ENCODE measurements around the gene EAF1. TPM values are rescaled to one million over a fixed set of nuclear protein-coding genes. Genes with fewer than 3 reads are reported as not detected.
"Not testable (repeated sequence)": the region's sequence is repeated elsewhere in the genome, so short reads cannot be mapped to it uniquely, and the experiment has no call there.

EAF1 gene
- 7.6 TPM for polyA plus RNA-seq (ENCODE audit: insufficient read length)

DNA sequence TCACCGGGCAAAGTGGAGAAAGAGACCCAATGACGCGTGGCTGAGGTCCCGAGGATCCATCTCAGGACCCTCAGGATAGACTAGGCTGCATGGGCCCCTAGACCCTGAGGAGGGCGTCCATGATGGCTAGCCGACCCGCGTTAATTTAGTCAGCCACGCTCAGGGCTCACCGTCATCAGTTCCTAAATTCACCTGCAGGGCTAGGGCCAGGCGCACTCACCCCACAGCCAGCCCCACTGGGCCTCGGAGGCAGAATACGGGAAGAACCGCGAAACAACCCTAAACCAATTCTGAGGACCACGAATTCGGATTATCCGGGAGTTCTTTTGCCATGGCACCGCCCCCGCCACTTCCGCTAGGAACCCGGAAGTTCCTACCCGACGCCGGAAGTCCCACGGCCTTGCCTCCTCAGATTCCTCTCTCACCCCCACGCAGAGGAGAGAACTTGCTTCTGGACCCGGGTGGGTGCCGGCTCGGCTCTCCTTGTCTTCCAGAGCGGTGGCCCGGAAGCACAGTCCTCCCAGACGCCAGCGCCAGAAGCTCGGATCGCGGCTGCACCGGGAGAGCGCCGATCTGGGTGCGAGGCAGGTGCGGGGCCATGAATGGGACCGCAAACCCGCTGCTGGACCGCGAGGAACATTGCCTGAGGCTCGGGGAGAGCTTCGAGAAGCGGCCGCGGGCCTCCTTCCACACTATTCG lies at the start of gene EAF1, which contains the start of gene METTL6:
Gene EAF1, plus strand, starts transcription at position 417 of the 699 bp plus-strand sequence. Its CDS starts 182 bp downstream, at position 599.
Gene METTL6, minus strand, starts transcription at position 363 of the 699 bp plus-strand sequence. CDS start 1,033 bp downstream, outside the sequence.
- peak; percentile 84 for DNase-seq

DNA sequence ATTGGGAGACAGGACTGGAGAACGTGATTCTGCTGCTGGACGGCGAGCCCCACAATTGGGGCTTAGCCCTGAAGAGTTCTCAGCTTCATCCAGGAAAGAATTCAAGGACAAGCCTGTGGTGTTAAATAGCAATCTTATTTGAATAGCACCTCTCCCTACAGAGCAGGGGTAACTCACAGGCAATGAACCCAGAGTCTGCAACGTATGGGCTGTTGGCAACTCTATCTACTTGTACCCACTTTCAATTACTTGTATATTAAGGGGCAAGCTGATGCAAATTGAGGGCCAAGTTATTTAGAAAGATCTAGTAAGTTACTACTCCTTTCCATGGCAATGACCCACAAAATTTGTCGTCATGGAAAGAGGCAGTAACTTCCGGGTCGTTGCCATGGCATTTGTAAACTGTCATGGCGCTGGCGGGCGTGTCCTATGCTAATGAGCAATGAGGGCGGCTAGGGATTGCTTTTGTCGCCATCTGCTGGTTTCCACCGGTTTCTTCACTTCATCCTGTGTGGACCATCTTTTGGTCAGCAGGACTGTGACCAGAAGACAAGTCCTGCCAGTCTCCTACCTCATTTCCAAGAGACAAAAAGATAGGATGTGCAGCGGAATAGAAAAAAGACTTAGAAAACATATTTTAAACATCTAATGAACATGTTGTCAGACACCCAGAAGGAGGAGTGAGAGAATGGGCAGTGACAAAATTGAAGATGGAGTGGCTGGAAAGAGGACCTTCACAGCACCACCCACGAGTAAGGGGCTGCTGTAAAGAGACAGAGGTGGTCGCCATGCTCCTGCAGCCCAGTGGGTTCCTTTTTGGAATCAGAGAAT lies 49.2 kb upstream of the EAF1 start:
- DNase-seq = peak; percentile 91

GRCh38 chr3:15380980-15381890 lies 46.2 kb upstream of the EAF1 start:
- no peak for DNase-seq

DNA sequence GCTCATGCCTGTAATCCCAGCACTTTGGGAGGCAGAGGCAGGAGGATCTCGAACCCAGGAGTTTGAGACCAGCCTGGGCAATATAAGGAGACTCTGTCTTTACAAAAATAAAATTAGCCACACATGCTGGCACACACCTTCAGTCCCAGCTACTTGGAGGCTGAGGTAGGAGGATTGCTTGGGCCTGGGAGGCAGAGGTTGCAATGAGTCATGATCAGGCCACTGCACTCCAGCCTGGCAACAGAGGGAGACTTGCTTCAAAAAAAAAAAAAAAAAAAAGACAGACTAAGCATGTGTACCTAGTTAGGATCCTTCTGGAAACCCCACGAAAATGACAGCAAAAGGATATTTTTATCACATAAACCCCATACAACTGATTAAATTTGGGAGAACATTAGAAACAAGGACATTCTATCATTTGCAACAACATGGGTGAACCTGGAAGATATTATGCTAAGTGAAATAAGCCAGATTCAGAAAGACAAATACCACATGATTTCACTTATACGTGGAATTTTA lies 44.9 kb upstream of the EAF1 start:
- no peak for DNase-seq

GRCh38 chr3:15384510-15385237 lies 42.7 kb upstream of the EAF1 start:
- no peak for DNase-seq

DNA sequence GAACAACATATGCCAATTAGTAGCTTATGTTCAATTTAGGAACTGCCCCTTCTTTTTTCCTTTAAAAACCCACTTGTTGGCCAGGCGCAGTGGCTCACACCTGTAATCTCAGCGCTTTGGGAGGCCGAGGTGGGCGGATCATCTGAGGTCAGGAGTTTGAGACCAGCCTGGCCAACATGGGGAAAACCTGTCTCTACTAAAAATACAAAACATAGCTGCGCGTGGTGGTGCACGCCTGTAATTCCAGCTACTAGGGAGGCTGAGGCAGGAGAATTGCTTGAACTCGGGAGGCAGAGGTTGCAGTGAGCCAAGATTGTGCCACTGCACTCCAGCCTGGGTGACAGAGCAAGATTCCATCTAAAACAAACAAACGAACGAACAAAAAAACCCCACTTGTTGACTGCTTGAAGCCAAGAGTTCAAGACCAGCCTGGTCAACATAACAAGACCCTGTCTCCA lies 42.1 kb upstream of the EAF1 start:
- not testable (repeated sequence) for DNase-seq

GRCh38 chr3:15385901-15386653 lies 41.3 kb upstream of the EAF1 start:
- DNase-seq = no peak

DNA sequence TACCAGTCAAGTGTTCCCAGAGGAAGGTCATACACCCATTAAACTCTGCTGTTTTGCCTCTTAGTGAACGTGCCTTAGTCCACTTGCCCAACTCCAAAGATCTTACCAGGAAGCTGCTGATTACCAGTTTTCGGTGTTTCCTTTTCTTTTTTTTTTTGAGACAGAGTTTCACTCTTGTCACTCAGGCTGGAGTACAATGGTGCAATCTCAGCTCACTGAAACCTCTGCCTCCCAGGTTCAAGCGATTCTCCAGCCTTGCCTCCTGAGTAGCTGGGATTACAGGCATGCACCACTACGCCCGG lies 40.8 kb upstream of the EAF1 start:
- DNase-seq = not testable (repeated sequence)

DNA sequence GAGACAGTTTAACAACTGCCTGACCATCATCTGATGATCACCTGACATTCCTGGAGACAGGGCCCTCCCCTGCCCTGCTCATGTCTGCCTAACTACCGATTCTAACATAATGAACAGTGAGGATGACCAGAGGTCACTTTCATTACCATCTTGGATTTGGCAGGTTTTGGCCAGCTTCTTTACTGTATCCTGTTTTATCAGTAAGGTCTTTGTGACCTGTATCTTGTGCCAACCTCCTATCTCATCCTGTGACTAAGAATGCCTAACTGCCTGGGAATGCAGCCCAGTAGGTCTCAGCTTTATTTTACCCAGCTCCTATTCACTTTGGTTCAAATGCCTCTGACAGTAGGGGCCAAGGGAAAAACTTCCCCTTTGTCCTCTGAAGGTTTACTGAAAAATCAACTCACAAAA lies 40.2 kb upstream of the EAF1 start:
- no peak for DNase-seq

DNA sequence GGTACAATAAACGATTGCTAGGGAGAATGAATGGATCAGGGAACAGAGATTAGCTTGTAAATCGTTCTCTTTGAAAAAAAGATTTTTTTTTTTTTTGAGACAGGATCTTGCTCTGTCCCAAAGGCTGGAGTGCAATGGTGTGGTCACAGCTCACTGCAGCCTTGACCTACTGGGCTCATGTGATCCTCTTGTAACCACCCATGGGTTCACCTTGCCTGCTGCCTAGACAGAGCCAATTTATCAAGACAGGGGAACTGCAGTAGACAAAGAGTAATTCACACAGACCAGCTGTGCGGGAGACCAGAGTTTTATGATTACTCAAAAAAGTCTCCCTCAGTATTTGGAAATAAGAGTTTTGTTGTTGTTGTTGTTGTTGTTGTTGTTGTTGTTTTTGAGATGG lies 39.7 kb upstream of the EAF1 start:
- no peak for DNase-seq

DNA sequence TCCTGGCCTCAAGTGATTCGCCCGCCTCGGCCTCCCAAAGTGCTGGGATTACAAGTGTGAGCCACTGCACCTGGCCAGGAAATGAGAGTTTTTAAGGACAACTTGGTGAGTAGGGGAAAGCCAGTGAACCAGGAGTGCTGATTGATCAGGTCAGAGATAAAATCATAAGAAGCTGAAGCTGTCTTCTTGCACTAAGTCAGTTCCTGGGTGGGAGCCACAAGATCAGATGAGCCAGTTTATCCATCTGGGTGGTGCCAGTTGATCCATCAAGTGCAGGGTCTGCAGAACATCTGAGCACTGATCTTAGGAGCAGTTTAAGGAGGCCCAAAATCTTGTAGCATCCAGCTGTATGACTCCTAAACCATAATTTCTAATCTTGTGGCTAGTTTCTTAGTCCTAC lies 39.1 kb upstream of the EAF1 start:
- not testable (repeated sequence) for DNase-seq

- DNase-seq = no peak
Measured at GRCh38 chr3:15390460-15390859, 36.9 kb upstream of the EAF1 start.

DNA sequence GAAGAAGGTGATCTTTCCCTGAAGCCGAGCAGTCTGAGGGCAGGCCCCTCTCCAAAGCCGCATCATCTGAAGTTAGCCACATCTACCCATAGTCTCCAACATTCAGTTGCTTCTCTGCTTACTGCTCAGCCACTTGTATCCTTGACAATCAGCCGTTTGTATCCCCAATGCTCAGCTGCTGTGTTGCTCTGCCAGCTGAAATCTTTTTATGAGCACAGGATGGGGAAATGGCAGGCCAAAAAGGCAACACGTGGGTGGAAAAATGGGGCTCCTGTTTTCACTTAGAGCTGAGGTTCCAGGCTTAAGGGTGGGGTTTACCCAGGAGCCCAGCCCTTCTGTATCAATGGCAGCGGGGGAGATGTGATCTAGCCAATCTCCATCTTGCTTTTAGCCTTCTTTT lies 36.4 kb upstream of the EAF1 start:
- no peak for DNase-seq

- not testable (repeated sequence) for DNase-seq
Measured at GRCh38 chr3:15393252-15393651, 34.1 kb upstream of the EAF1 start.

GRCh38 chr3:15398731-15399133 lies 28.7 kb upstream of the EAF1 start:
- not testable (repeated sequence) for DNase-seq

DNA sequence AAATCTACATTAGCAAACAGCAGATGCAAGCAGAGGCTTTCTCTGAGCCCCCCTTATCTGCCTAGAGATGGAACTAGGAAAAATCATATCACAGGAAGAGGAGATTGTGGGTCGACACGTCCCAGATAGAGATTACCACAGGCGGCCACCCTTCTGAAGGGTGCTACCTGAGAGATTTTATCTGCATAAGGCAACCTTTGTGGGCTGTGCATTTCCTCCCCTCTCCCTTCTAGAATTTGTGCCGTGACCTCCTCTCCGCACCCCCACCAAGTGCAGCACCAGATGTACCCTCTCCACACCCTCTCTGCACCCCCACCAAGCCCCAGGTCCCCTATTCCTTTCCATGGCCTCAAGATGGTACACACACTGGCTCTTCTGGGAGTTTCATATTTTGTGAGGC lies 27.4 kb upstream of the EAF1 start:
- no peak for DNase-seq

GRCh38 chr3:15401936-15402335 lies 25.5 kb upstream of the EAF1 start:
- no peak for DNase-seq

DNA sequence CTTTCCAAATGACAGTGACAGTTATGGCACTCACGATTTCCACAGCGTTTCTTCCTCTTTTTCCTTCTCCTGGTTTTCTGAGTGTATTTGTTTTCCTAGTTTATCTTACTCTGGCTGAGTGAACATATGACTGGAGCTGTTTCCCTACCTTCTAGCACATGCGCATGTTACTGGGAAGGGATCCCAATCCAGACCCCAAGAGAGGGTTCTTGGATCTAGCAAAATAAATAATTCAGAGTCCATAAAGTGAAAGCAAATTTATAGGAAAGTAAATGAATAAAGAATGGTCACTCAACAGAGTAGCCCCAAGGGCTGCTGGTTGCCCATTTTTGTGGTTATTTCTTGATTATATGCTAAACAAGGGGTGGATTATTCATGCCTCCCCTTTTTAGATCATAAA lies 23.9 kb upstream of the EAF1 start:
- DNase-seq = peak; percentile 73

DNA sequence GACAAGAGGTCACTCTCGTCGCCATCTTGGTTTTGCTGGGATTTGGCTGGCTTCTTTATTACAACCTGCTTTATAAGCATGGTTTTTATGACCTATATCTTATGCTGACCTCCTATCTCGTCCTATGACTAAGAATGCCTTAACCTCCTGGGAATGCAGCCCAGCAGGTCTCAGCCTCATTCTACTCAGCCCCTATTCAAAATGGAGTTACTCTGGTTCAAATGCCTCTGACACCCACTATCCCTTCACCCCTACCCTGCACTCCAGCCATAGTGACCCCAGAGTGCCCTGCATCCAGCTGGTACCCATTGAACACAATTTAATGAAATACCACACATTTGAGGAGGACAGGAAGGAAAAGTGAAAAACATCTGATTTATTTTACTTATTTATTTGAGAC lies 23.4 kb upstream of the EAF1 start:
- DNase-seq = no peak

- no peak for DNase-seq
Measured at GRCh38 chr3:15404767-15405166, 22.6 kb upstream of the EAF1 start.

- no peak for DNase-seq
Measured at GRCh38 chr3:15405448-15406050, 21.8 kb upstream of the EAF1 start.

Data from hindlimb muscle (tissue), 1 donor.